Measurements from ENCODE around the gene GLDC. TPM values are rescaled to one million over a fixed set of nuclear protein-coding genes. Genes with fewer than 3 reads are reported as not detected.
"Not testable (repeated sequence)": the region's sequence is repeated elsewhere in the genome, so short reads cannot be mapped to it uniquely, and the experiment has no call there.

GLDC gene
- total RNA-seq, 1 experiment from 2014 or later = 4.0 TPM

- in situ Hi-C loops (cut with HindIII; ENCODE audit: low pct_unique_long_range_greater_than_20kb, low sequenced_read_pairs) = no loop called here
- DNase-seq (ENCODE audit: low read depth, low spot score) = no peak
Observed at GRCh38 chr9:6692433-6692832, 46.9 kb upstream of the GLDC start.

GRCh38 chr9:6690675-6691070, 45.1 kb upstream of the GLDC start:
- DNase-seq (ENCODE audit: low read depth, low spot score); H3K27me3 ChIP-seq (ENCODE audit: control insufficient read depth, insufficient read depth, low read length); BruUV-seq (replicated peaks); intact Hi-C loops (cut with micrococcal nuclease; ENCODE audit: unreplicated experiment); H3K36me3 ChIP-seq (ENCODE audit: control insufficient read depth, insufficient read depth, low read length); POLR2A ChIA-PET; H3K4me1 ChIP-seq (ENCODE audit: control insufficient read depth, insufficient read depth, low read length); in situ Hi-C loops (cut with HindIII; ENCODE audit: low pct_unique_long_range_greater_than_20kb, low sequenced_read_pairs); H3K27ac ChIP-seq (ENCODE audit: low read length); H3K4me3 ChIP-seq (ENCODE audit: low read depth in 2 of 2, low read length in 2 of 2); ATAC-seq; H3K9me3 ChIP-seq (ENCODE audit: control insufficient read depth, insufficient read depth, low read depth, low read length); CTCF ChIA-PET: not testable (repeated sequence)

More at GRCh38 chr9:6692433-6692832, 46.9 kb upstream of the GLDC start:
- Histone ChIP-seq H3K36me3 (ENCODE audit: control insufficient read depth, insufficient read depth, low read length) (no peaks in the 10 kb centered on the region), H3K4me1 (ENCODE audit: control insufficient read depth, insufficient read depth, low read length) (no peaks in the 10 kb centered on the region), H3K4me3 (ENCODE audit: low read depth in 2 of 2, low read length in 2 of 2) (no peak overlapping the region), H3K9me3 (ENCODE audit: control insufficient read depth, insufficient read depth, low read depth, low read length) (no peaks in the 10 kb centered on the region), H3K27me3 (ENCODE audit: control insufficient read depth, insufficient read depth, low read length) (no peaks in the 10 kb centered on the region), H3K27ac (ENCODE audit: low read length) (no peak overlapping the region)
- ChIA-PET POLR2A (no interaction called here), CTCF (no interaction called here)
- BruUV-seq (replicated peaks) = no TSS peak
- ATAC-seq = no peak
- no peak for TF ChIP-seq CTCF (IDR thresholded peaks at IDR 0.05)
- TF ChIP-seq POLR2AphosphoS5 (IDR thresholded peaks at IDR 0.05; ENCODE audit: low read depth, low read length) = no peak
- no peak for TF ChIP-seq TCF7L2 (IDR thresholded peaks at IDR 0.05; ENCODE audit: low read depth, low read length)
- TF ChIP-seq REST (IDR thresholded peaks at IDR 0.05; ENCODE audit: insufficient read depth in 1 of 2, low read depth in 2 of 2, low read length in 1 of 2) = no peak
- TF ChIP-seq SIN3A (IDR thresholded peaks at IDR 0.05; ENCODE audit: borderline replicate concordance, insufficient read depth, low read depth, low read length) = no peak
- intact Hi-C loops (cut with micrococcal nuclease; ENCODE audit: unreplicated experiment) = no loop called here

- CTCF ChIA-PET = no interaction called here
Observed at GRCh38 chr9:6689893-6690674, 44.6 kb upstream of the GLDC start.

More at GRCh38 chr9:6689893-6690674, 44.6 kb upstream of the GLDC start:
- ATAC-seq = no peak
- in situ Hi-C loops (cut with HindIII; ENCODE audit: low pct_unique_long_range_greater_than_20kb, low sequenced_read_pairs) = no loop called here
- POLR2A ChIA-PET = no interaction called here
- no peak for TF ChIP-seq TCF7L2 (IDR thresholded peaks at IDR 0.05; ENCODE audit: low read depth, low read length)
- TF ChIP-seq POLR2AphosphoS5 (IDR thresholded peaks at IDR 0.05; ENCODE audit: low read depth, low read length) = no peak
- no peak for TF ChIP-seq SIN3A (IDR thresholded peaks at IDR 0.05; ENCODE audit: borderline replicate concordance, insufficient read depth, low read depth, low read length)
- no peak for TF ChIP-seq CTCF (IDR thresholded peaks at IDR 0.05)
- TF ChIP-seq REST (IDR thresholded peaks at IDR 0.05; ENCODE audit: insufficient read depth in 1 of 2, low read depth in 2 of 2, low read length in 1 of 2) = no peak
- Histone ChIP-seq H3K4me1 (ENCODE audit: control insufficient read depth, insufficient read depth, low read length) (no peaks in the 10 kb centered on the region), H3K9me3 (ENCODE audit: control insufficient read depth, insufficient read depth, low read depth, low read length) (no peaks in the 10 kb centered on the region), H3K27ac (ENCODE audit: low read length) (no peak overlapping the region), H3K27me3 (ENCODE audit: control insufficient read depth, insufficient read depth, low read length) (no peaks in the 10 kb centered on the region), H3K4me3 (ENCODE audit: low read depth in 2 of 2, low read length in 2 of 2) (no peak overlapping the region), H3K36me3 (ENCODE audit: control insufficient read depth, insufficient read depth, low read length) (no peaks in the 10 kb centered on the region)
- DNase-seq (ENCODE audit: low read depth, low spot score) = no peak
- intact Hi-C loops (cut with micrococcal nuclease; ENCODE audit: unreplicated experiment) = no loop called here
- no TSS peak for BruUV-seq (replicated peaks)

Data from Panc1 (cell line).